ENCODE data around the gene MYLK4.

MYLK4 gene

GRCh38 chr6:2750832-2751231 lies at the start of gene MYLK4:
MYLK4 (minus strand) TSS chr6:2750922; CDS start chr6:2749294, 1,628 bp downstream.
- Histone ChIP-seq H3K9me3 (ENCODE audit: control insufficient read depth, low read depth, low read length) (no peaks in the 10 kb centered on the region), H3K27me3 (ENCODE audit: control insufficient read depth, insufficient read depth, low read length) (no peaks in the 10 kb centered on the region), H3K27ac (ENCODE audit: low read length) (no peak within 1 kb of the TSS), H3K36me3 (ENCODE audit: control insufficient read depth, low read depth, low read length) (no peaks in the 10 kb centered on the region), H3K4me3 (ENCODE audit: low read length) (no peak within 1 kb of the TSS), H3K4me1 (ENCODE audit: control insufficient read depth, low read depth, low read length) (peaks cover 8% of the 10 kb centered on the region), H3K9ac (ENCODE audit: low read length) (no peak within 1 kb of the TSS)

- Histone ChIP-seq H3K4me1 (ENCODE audit: control insufficient read depth, low read depth, low read length) (no peaks in the 10 kb centered on the region), H3K9ac (ENCODE audit: low read length) (no peak overlapping the region), H3K9me3 (ENCODE audit: control insufficient read depth, low read depth, low read length) (no peaks in the 10 kb centered on the region), H3K4me3 (ENCODE audit: low read length) (no peak overlapping the region), H3K27ac (ENCODE audit: low read length) (no peak overlapping the region), H3K36me3 (ENCODE audit: control insufficient read depth, low read depth, low read length) (no peaks in the 10 kb centered on the region), H3K27me3 (ENCODE audit: control insufficient read depth, insufficient read depth, low read length) (no peaks in the 10 kb centered on the region)
Measured at GRCh38 chr6:2799936-2800527, 49.3 kb upstream of the MYLK4 start.

GRCh38 chr6:2798586-2799134 lies 47.9 kb upstream of the MYLK4 start:
- Histone ChIP-seq H3K27me3 (ENCODE audit: control insufficient read depth, insufficient read depth, low read length) (no peaks in the 10 kb centered on the region), H3K4me1 (ENCODE audit: control insufficient read depth, low read depth, low read length) (no peaks in the 10 kb centered on the region), H3K36me3 (ENCODE audit: control insufficient read depth, low read depth, low read length) (no peaks in the 10 kb centered on the region), H3K9ac (ENCODE audit: low read length) (no peak overlapping the region), H3K27ac (ENCODE audit: low read length) (no peak overlapping the region), H3K4me3 (ENCODE audit: low read length) (no peak overlapping the region), H3K9me3 (ENCODE audit: control insufficient read depth, low read depth, low read length) (no peaks in the 10 kb centered on the region)

GRCh38 chr6:2797564-2798031 lies 46.9 kb upstream of the MYLK4 start:
- no peaks in the 10 kb centered on the region for H3K27me3 ChIP-seq (ENCODE audit: control insufficient read depth, insufficient read depth, low read length)
- no peaks in the 10 kb centered on the region for H3K9me3 ChIP-seq (ENCODE audit: control insufficient read depth, low read depth, low read length)
- H3K4me3 ChIP-seq (ENCODE audit: low read length): no peak overlapping the region
- H3K27ac ChIP-seq (ENCODE audit: low read length): no peak overlapping the region
- H3K9ac ChIP-seq (ENCODE audit: low read length): no peak overlapping the region
- H3K4me1 ChIP-seq (ENCODE audit: control insufficient read depth, low read depth, low read length): no peaks in the 10 kb centered on the region
- H3K36me3 ChIP-seq (ENCODE audit: control insufficient read depth, low read depth, low read length): no peaks in the 10 kb centered on the region

GRCh38 chr6:2796861-2797260 lies 46.1 kb upstream of the MYLK4 start:
- Histone ChIP-seq H3K36me3 (ENCODE audit: control insufficient read depth, low read depth, low read length) (no peaks in the 10 kb centered on the region), H3K9me3 (ENCODE audit: control insufficient read depth, low read depth, low read length) (no peaks in the 10 kb centered on the region), H3K4me1 (ENCODE audit: control insufficient read depth, low read depth, low read length) (no peaks in the 10 kb centered on the region), H3K4me3 (ENCODE audit: low read length) (no peak overlapping the region), H3K27me3 (ENCODE audit: control insufficient read depth, insufficient read depth, low read length) (no peaks in the 10 kb centered on the region), H3K27ac (ENCODE audit: low read length) (no peak overlapping the region), H3K9ac (ENCODE audit: low read length) (no peak overlapping the region)

- H3K4me1 ChIP-seq (ENCODE audit: control insufficient read depth, low read depth, low read length): peaks cover under 1% of the 10 kb centered on the region
- H3K4me3 ChIP-seq (ENCODE audit: low read length): no peak overlapping the region
- H3K27me3 ChIP-seq (ENCODE audit: control insufficient read depth, insufficient read depth, low read length): no peaks in the 10 kb centered on the region
Measured at GRCh38 chr6:2795956-2796355, 45.2 kb upstream of the MYLK4 start.

GRCh38 chr6:2795162-2795561 lies 44.4 kb upstream of the MYLK4 start:
- Histone ChIP-seq H3K4me3 (ENCODE audit: low read length) (no peak overlapping the region), H3K9me3 (ENCODE audit: control insufficient read depth, low read depth, low read length) (no peaks in the 10 kb centered on the region), H3K27me3 (ENCODE audit: control insufficient read depth, insufficient read depth, low read length) (no peaks in the 10 kb centered on the region), H3K4me1 (ENCODE audit: control insufficient read depth, low read depth, low read length) (peaks cover 4% of the 10 kb centered on the region), H3K36me3 (ENCODE audit: control insufficient read depth, low read depth, low read length) (no peaks in the 10 kb centered on the region), H3K9ac (ENCODE audit: low read length) (no peak overlapping the region), H3K27ac (ENCODE audit: low read length) (no peak overlapping the region)

More at GRCh38 chr6:2795956-2796355, 45.2 kb upstream of the MYLK4 start:
- H3K9ac ChIP-seq (ENCODE audit: low read length): no peak overlapping the region
- H3K36me3 ChIP-seq (ENCODE audit: control insufficient read depth, low read depth, low read length): no peaks in the 10 kb centered on the region
- no peak overlapping the region for H3K27ac ChIP-seq (ENCODE audit: low read length)
- no peaks in the 10 kb centered on the region for H3K9me3 ChIP-seq (ENCODE audit: control insufficient read depth, low read depth, low read length)

- H3K27ac ChIP-seq (ENCODE audit: low read length): no peak overlapping the region
Measured at GRCh38 chr6:2794171-2794730, 43.5 kb upstream of the MYLK4 start.

GRCh38 chr6:2793534-2794151 lies 42.9 kb upstream of the MYLK4 start:
- Histone ChIP-seq H3K27ac (ENCODE audit: low read length) (no peak overlapping the region), H3K4me1 (ENCODE audit: control insufficient read depth, low read depth, low read length) (peaks cover 4% of the 10 kb centered on the region), H3K4me3 (ENCODE audit: low read length) (no peak overlapping the region), H3K9me3 (ENCODE audit: control insufficient read depth, low read depth, low read length) (no peaks in the 10 kb centered on the region), H3K36me3 (ENCODE audit: control insufficient read depth, low read depth, low read length) (no peaks in the 10 kb centered on the region), H3K9ac (ENCODE audit: low read length) (no peak overlapping the region), H3K27me3 (ENCODE audit: control insufficient read depth, insufficient read depth, low read length) (no peaks in the 10 kb centered on the region)

More at GRCh38 chr6:2794171-2794730, 43.5 kb upstream of the MYLK4 start:
- Histone ChIP-seq H3K9me3 (ENCODE audit: control insufficient read depth, low read depth, low read length) (no peaks in the 10 kb centered on the region), H3K4me1 (ENCODE audit: control insufficient read depth, low read depth, low read length) (peaks cover 4% of the 10 kb centered on the region), H3K36me3 (ENCODE audit: control insufficient read depth, low read depth, low read length) (no peaks in the 10 kb centered on the region), H3K9ac (ENCODE audit: low read length) (no peak overlapping the region), H3K27me3 (ENCODE audit: control insufficient read depth, insufficient read depth, low read length) (no peaks in the 10 kb centered on the region), H3K4me3 (ENCODE audit: low read length) (no peak overlapping the region)

- no peaks in the 10 kb centered on the region for H3K9me3 ChIP-seq (ENCODE audit: control insufficient read depth, low read depth, low read length)
- H3K4me3 ChIP-seq (ENCODE audit: low read length): no peak overlapping the region
- no peaks in the 10 kb centered on the region for H3K27me3 ChIP-seq (ENCODE audit: control insufficient read depth, insufficient read depth, low read length)
- no peak overlapping the region for H3K9ac ChIP-seq (ENCODE audit: low read length)
- peaks cover 4% of the 10 kb centered on the region for H3K4me1 ChIP-seq (ENCODE audit: control insufficient read depth, low read depth, low read length)
- no peak overlapping the region for H3K27ac ChIP-seq (ENCODE audit: low read length)
- no peaks in the 10 kb centered on the region for H3K36me3 ChIP-seq (ENCODE audit: control insufficient read depth, low read depth, low read length)
Measured at GRCh38 chr6:2792330-2793110, 41.8 kb upstream of the MYLK4 start.

DNA sequence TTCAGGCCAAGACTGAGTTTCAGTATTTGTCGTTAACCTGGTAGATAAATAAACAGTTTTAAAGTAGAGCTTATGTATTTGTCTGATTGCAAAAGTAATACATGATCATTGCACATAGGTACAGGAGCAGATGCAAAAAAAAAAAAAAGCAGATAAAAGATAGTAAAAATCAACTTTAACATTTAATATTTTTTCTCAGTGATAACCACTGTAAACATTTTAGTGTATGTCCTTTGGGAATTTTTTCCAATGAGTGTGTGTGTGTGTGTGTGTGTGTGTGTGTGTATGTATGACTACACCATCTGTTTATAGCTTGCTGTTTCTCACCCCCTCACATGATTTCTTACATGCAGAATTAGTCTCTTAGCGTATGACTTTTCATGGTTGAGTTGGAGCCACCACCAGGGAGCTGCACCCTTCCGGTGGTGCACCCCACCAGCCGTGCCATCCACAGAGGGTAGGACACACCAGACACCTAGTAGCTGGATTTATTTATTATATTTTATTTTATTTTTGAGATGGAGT lies 40.8 kb upstream of the MYLK4 start:
- Histone ChIP-seq H3K9me3 (ENCODE audit: control insufficient read depth, low read depth, low read length) (no peaks in the 10 kb centered on the region), H3K4me1 (ENCODE audit: control insufficient read depth, low read depth, low read length) (peaks cover 4% of the 10 kb centered on the region), H3K27me3 (ENCODE audit: control insufficient read depth, insufficient read depth, low read length) (no peaks in the 10 kb centered on the region), H3K4me3 (ENCODE audit: low read length) (no peak overlapping the region), H3K27ac (ENCODE audit: low read length) (no peak overlapping the region), H3K36me3 (ENCODE audit: control insufficient read depth, low read depth, low read length) (no peaks in the 10 kb centered on the region), H3K9ac (ENCODE audit: low read length) (no peak overlapping the region)
